ENCODE measurements around the gene COBL.

The COBL gene, protein sequence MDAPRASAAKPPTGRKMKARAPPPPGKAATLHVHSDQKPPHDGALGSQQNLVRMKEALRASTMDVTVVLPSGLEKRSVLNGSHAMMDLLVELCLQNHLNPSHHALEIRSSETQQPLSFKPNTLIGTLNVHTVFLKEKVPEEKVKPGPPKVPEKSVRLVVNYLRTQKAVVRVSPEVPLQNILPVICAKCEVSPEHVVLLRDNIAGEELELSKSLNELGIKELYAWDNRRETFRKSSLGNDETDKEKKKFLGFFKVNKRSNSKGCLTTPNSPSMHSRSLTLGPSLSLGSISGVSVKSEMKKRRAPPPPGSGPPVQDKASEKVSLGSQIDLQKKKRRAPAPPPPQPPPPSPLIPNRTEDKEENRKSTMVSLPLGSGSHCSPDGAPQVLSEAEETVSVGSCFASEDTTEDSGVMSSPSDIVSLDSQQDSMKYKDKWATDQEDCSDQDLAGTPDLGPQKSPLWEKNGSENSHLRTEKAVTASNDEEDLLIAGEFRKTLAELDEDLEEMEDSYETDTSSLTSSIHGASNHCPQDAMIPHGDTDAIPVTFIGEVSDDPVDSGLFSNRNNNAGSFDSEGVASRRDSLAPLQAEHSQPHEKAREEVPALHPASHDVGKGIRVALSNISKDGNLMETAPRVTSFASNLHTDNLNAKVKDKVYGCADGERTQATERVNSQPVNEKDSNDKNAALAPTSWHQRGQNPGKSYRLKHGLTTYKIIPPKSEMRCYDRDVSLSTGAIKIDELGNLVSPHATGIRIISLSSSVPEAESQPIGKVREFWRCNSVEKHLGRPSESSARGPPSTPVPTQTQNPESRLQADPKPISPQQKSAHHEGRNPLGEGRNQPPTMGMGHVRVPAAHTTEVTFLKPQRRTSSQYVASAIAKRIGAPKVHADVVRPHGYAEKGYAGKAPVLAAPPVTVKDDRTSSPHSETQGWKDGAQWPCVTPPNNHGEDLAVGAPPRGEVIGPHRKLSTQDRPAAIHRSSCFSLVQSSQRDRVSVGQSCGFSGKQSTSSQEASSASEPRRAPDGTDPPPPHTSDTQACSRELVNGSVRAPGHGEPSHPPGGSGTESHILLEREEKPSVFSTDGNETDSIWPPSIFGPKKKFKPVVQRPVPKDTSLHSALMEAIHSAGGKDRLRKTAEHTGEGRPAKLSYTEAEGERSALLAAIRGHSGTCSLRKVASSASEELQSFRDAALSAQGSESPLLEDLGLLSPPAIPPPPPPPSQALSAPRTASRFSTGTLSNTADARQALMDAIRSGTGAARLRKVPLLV

GRCh38 chr7:51316666-51317581 is at the start of gene COBL:
TSS of gene COBL (minus strand) at chr7:51316809. CDS start at chr7:51316633, 176 bp downstream.
- DNase-seq (ENCODE audit: extremely low read depth, low read depth): no peak
- TF ChIP-seq CTCF (IDR thresholded peaks at IDR 0.05; ENCODE audit: low read depth, low read length, missing control alignments): no peak
- no peak within 1 kb of the TSS for H3K4me3 ChIP-seq (replicated peaks; ENCODE audit: low read depth, low read length)

GRCh38 chr7:51366172-51366728 is 49.6 kb upstream of the COBL start:
- no peak for TF ChIP-seq CTCF (IDR thresholded peaks at IDR 0.05; ENCODE audit: low read depth, low read length, missing control alignments)
- DNase-seq (ENCODE audit: extremely low read depth, low read depth): no peak
- no peak overlapping the region for H3K4me3 ChIP-seq (replicated peaks; ENCODE audit: low read depth, low read length)

DNA sequence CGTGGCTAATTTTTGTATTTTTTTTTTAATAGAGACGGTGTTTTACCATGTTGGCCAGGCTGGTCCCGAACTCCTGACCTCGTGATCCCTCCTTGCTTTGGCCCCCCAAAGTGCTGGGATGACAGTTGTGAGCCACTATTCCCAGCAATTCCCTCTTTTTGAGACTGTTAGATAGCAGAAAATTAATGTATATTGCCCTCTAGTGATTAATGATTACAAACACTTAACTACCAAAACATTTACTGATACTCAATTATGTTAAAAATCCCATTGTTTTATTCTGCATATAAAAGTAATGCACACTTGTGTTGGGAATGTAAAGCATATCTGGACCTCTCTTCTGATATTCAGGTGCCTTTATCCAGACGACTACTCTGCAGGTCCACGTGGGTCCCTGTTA is 41.2 kb upstream of the COBL start:
- DNase-seq (ENCODE audit: extremely low read depth, low read depth): no peak
- no peak overlapping the region for H3K4me3 ChIP-seq (replicated peaks; ENCODE audit: low read depth, low read length)
- no peak for TF ChIP-seq CTCF (IDR thresholded peaks at IDR 0.05; ENCODE audit: low read depth, low read length, missing control alignments)

- no peak for TF ChIP-seq CTCF (IDR thresholded peaks at IDR 0.05; ENCODE audit: low read depth, low read length, missing control alignments)
Measured at GRCh38 chr7:51356849-51357516, 40.4 kb upstream of the COBL start.

GRCh38 chr7:51354897-51355296 is 38.3 kb upstream of the COBL start:
- TF ChIP-seq CTCF (IDR thresholded peaks at IDR 0.05; ENCODE audit: low read depth, low read length, missing control alignments): no peak
- DNase-seq (ENCODE audit: extremely low read depth, low read depth): no peak
- no peak overlapping the region for H3K4me3 ChIP-seq (replicated peaks; ENCODE audit: low read depth, low read length)

More at GRCh38 chr7:51356849-51357516, 40.4 kb upstream of the COBL start:
- no peak overlapping the region for H3K4me3 ChIP-seq (replicated peaks; ENCODE audit: low read depth, low read length)
- DNase-seq (ENCODE audit: extremely low read depth, low read depth): no peak

Measured in HFF-Myc (cell line).